HG03575 (cell line): ENCODE results near the gene CPN1.
"Not testable (repeated sequence)": the region's sequence is repeated elsewhere in the genome, so short reads cannot be mapped to it uniquely, and the experiment has no call there.

Source experiments
- ATAC-seq: cut with Tn5 transposase; IDR thresholded peaks from one replicate; pipeline ENCODE4 v1.9.1; 2021; ENCODE audit not compliant: unreplicated experiment, insufficient number of reproducible peaks, low FRiP score; ENCODE audit errors: extremely low read depth

Gene CPN1

GRCh38 chr10:100081075-100082001 lies at the start of gene CPN1:
CPN1 (minus strand) TSS chr10:100081869; CDS start chr10:100081625, 244 bp downstream.
- no peak for ATAC-seq

- ATAC-seq: no peak
These were observed 49.2 kb upstream of the CPN1 start for GRCh38 chr10:100130831-100131230.

GRCh38 chr10:100129424-100129823 lies 47.8 kb upstream of the CPN1 start:
- no peak for ATAC-seq

- no peak for ATAC-seq
These were observed 47.3 kb upstream of the CPN1 start for GRCh38 chr10:100128951-100129350.

- not testable (repeated sequence) for ATAC-seq
These were observed 43.7 kb upstream of the CPN1 start for GRCh38 chr10:100125335-100125734.

- ATAC-seq: no peak
These were observed 42.4 kb upstream of the CPN1 start for GRCh38 chr10:100124097-100124496.

GRCh38 chr10:100122780-100123179 lies 41.1 kb upstream of the CPN1 start:
- ATAC-seq: no peak

- no peak for ATAC-seq
These were observed 38.9 kb upstream of the CPN1 start for GRCh38 chr10:100120550-100120949.

- no peak for ATAC-seq
These were observed 38.1 kb upstream of the CPN1 start for GRCh38 chr10:100119726-100120125.

GRCh38 chr10:100114976-100115770 lies 33.5 kb upstream of the CPN1 start:
- no peak for ATAC-seq

GRCh38 chr10:100114460-100114859 lies 32.8 kb upstream of the CPN1 start:
- no peak for ATAC-seq

GRCh38 chr10:100109670-100110069 lies 28.0 kb upstream of the CPN1 start:
- no peak for ATAC-seq

- ATAC-seq: no peak
These were observed 25.2 kb upstream of the CPN1 start for GRCh38 chr10:100106865-100107264.

GRCh38 chr10:100104300-100104699 lies 22.6 kb upstream of the CPN1 start:
- ATAC-seq: no peak

GRCh38 chr10:100103581-100103980 lies 21.9 kb upstream of the CPN1 start:
- no peak for ATAC-seq

GRCh38 chr10:100101192-100102076 lies 19.8 kb upstream of the CPN1 start:
- ATAC-seq: no peak

GRCh38 chr10:100100651-100101184 lies 19.0 kb upstream of the CPN1 start:
- no peak for ATAC-seq

- ATAC-seq: no peak
These were observed 7.6 kb upstream of the CPN1 start for GRCh38 chr10:100089241-100089640.

- not testable (repeated sequence) for ATAC-seq
These were observed 5.0 kb upstream of the CPN1 start for GRCh38 chr10:100086708-100087107.
